AG09309 (cell line): ENCODE data around the gene SLIT3.

Experiments used
- DNase-seq: peaks from one replicate; pipeline ENCODE4 v3.0.0-alpha.2; 2010; ENCODE audit warnings: low read depth
- H3K4me3 ChIP-seq: 2 replicates; pipeline ENCODE4 v1.5.1; 2011; ENCODE audit warnings: mild to moderate bottlenecking, low read depth, low read length, moderate library complexity; ENCODE audit not compliant: control insufficient read depth
- TF ChIP-seq, protein P1 (sequence below): IDR thresholded peaks from 2 replicates; pipeline ENCODE4 v1.5.1; 2011; ENCODE audit warnings: mild to moderate bottlenecking, low read depth, low read length, inconsistent platforms; ENCODE audit not compliant: insufficient read depth, control insufficient read depth; ENCODE audit errors: missing control alignments

The SLIT3 gene

GRCh38 chr5:169168280-169168679 lies 132.7 kb downstream of the SLIT3 start:
- H3K4me3 ChIP-seq, result no peak overlapping the region
- TF ChIP-seq, protein P1, sequence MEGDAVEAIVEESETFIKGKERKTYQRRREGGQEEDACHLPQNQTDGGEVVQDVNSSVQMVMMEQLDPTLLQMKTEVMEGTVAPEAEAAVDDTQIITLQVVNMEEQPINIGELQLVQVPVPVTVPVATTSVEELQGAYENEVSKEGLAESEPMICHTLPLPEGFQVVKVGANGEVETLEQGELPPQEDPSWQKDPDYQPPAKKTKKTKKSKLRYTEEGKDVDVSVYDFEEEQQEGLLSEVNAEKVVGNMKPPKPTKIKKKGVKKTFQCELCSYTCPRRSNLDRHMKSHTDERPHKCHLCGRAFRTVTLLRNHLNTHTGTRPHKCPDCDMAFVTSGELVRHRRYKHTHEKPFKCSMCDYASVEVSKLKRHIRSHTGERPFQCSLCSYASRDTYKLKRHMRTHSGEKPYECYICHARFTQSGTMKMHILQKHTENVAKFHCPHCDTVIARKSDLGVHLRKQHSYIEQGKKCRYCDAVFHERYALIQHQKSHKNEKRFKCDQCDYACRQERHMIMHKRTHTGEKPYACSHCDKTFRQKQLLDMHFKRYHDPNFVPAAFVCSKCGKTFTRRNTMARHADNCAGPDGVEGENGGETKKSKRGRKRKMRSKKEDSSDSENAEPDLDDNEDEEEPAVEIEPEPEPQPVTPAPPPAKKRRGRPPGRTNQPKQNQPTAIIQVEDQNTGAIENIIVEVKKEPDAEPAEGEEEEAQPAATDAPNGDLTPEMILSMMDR, result no peak
- DNase-seq, result no peak

GRCh38 chr5:169166078-169166477 lies 134.9 kb downstream of the SLIT3 start:
- no peak overlapping the region for H3K4me3 ChIP-seq
- no peak for DNase-seq
- TF ChIP-seq, protein P1, result no peak

DNA sequence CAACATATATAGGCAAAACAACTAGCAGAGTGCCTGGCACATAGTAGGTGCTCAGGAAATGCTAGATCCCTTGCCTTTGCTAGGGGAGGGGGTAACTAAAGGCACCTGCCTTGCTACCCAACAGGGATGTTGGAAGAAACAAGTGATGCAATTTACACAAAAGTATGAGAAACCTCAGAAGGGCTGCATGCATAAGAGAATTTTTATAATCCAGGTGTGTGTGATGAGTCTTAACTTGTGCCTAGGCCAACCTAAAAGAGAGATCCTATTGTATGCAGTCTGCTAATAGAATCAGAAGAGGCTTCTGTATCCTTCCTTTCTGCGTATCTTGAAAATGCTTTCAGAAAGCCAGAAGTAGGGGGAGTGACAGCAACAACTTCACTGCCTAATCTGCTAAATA lies 135.9 kb downstream of the SLIT3 start:
- TF ChIP-seq, protein P1, result no peak
- no peak for DNase-seq
- no peak overlapping the region for H3K4me3 ChIP-seq

DNA sequence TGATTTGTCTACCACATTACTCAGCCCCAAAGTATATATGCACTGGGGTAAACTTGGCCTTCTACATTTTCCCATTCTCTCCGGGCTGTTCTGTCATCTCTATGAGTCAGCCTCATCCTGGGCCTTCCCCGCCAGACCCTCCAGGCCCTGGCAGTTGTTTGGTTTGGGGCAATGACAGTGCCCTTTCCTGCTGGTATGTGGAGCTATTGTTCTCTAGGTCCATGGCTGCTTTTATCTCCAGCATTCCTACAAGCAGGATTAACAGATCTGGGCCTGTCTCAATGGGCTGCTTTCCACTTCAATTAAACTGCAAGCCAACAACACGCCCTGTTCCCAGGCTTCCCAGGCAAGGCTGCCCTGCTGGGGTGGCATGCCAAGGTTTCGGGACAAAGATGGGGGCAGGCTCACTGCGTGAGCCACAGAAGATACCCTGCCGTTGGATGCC lies 136.4 kb downstream of the SLIT3 start:
- peak; percentile 31 for DNase-seq
- TF ChIP-seq, protein P1, result no peak
- no peak overlapping the region for H3K4me3 ChIP-seq

GRCh38 chr5:169162407-169162806 lies 138.5 kb downstream of the SLIT3 start:
- TF ChIP-seq, protein P1, result no peak
- no peak overlapping the region for H3K4me3 ChIP-seq
- DNase-seq, result peak; percentile 46

DNA sequence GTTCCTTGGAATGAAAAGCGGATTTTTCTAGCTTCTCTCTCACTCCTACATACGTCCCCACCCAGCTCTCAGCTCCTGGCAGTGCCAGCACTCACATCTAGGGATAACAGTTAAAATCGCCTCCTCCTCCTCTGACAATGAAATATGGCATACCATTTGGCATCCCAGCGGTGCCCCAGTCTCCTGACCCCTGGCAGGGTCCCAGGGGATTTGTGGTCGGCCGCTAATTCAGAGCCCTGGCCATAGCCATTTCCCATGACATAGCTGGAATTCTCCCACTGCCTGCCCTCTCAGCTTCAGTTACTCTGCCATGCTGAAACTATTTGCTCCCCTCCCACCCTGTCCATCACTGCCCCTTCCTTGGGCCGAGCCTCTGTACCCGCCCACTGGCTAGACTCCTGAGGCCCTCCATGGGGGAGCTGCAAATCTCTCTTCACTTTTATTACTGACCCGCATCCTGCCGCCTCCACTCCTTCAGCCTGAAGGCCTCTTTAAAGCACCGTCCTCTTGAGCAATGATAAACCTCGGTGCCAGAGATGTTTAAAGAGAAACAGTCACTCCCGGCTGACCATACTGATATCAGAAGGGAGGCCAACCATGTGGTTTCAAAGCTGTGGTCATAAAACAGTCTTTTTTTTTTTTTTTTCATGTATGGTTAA lies 139.8 kb downstream of the SLIT3 start:
- TF ChIP-seq, protein P1, result no peak
- peak; percentile 97 for DNase-seq
- no peak overlapping the region for H3K4me3 ChIP-seq

DNA sequence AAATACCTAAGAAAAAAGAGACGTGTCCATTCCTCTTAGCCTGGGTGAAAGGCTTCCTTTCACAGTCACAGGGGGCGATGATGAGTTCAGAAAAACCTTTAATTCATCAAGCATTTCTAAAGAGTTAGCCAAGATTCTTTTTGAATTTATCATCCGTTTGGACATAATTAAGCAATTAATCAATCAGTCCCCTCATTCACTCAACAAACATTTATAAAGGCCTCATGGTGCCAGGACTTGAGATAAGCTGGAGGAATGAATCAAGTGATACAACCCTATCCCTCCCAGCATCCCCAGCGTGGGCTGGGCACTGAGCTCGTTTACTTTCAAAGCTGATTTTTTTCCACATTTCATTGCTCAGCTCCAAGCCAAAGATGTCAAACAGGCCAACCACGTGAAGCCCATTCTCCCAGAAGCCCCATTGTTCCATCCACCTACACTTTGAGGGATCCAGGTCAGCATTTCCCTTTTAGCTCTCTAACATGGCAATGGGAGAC lies 140.5 kb downstream of the SLIT3 start:
- TF ChIP-seq, protein P1, result peak; percentile 47
- DNase-seq, result no peak
- H3K4me3 ChIP-seq, result no peak overlapping the region
